Choroid plexus epithelial cell (primary cell): ENCODE measurements around the gene WASHC4.
A peak's percentile ranks its signal among the peaks of the same experiment; 100 is the strongest.

Experiments
- DNase-seq: peaks from one replicate; pipeline ENCODE4 v3.0.0-alpha.2; 2010; ENCODE audit warnings: low read depth
- H3K4me3 ChIP-seq: 2 replicates; pipeline ENCODE4 v1.5.1; 2011; ENCODE audit warnings: low read depth, mild to moderate bottlenecking, control low read depth, low read length, moderate library complexity
- CTCF ChIP-seq: conservative IDR thresholded peaks from 2 replicates; pipeline ENCODE4 v1.5.1; 2011; ENCODE audit warnings: low read depth, mild to moderate bottlenecking, control low read depth, inconsistent platforms, low read length, moderate library complexity

The WASHC4 gene

GRCh38 chr12:105071981-105072380 lies 35.5 kb upstream of the WASHC4 start:
- no peak for TF ChIP-seq CTCF
- no peak overlapping the region for H3K4me3 ChIP-seq
- DNase-seq: no peak

- no peak overlapping the region for H3K4me3 ChIP-seq
- no peak for TF ChIP-seq CTCF
- DNase-seq: no peak
Observed at GRCh38 chr12:105072888-105073488, 34.5 kb upstream of the WASHC4 start.

GRCh38 chr12:105076098-105076497 lies 31.4 kb upstream of the WASHC4 start:
- no peak for TF ChIP-seq CTCF
- no peak overlapping the region for H3K4me3 ChIP-seq
- DNase-seq: peak; percentile 52

GRCh38 chr12:105076913-105077312 lies 30.6 kb upstream of the WASHC4 start:
- no peak for TF ChIP-seq CTCF
- H3K4me3 ChIP-seq: no peak overlapping the region
- no peak for DNase-seq

- DNase-seq: no peak
- no peak for TF ChIP-seq CTCF
Observed at GRCh38 chr12:105077435-105077834, 30.1 kb upstream of the WASHC4 start.

GRCh38 chr12:105078712-105079570 lies 28.6 kb upstream of the WASHC4 start:
- no peak for TF ChIP-seq CTCF
- no peak overlapping the region for H3K4me3 ChIP-seq
- no peak for DNase-seq

More at GRCh38 chr12:105077435-105077834, 30.1 kb upstream of the WASHC4 start:
- no peak overlapping the region for H3K4me3 ChIP-seq
